Neural progenitor cell (in vitro differentiated cells): ENCODE data around the gene GATA2.

Experiments
- EZH2 ChIP-seq: fragments of 200-600 bp; sonication (generic); IDR thresholded peaks from 2 replicates; pipeline ENCODE4 v1.6.1; 2017; ENCODE audit warnings: antibody characterized with exemption, mild to moderate bottlenecking, moderate library complexity
- TF ChIP-seq, protein P1 (sequence below): fragments of 200-600 bp; sonication (generic); IDR thresholded peaks from 2 replicates; pipeline ENCODE4 v1.5.1; 2017; ENCODE audit warnings: antibody characterized with exemption, mild to moderate bottlenecking

DNA sequence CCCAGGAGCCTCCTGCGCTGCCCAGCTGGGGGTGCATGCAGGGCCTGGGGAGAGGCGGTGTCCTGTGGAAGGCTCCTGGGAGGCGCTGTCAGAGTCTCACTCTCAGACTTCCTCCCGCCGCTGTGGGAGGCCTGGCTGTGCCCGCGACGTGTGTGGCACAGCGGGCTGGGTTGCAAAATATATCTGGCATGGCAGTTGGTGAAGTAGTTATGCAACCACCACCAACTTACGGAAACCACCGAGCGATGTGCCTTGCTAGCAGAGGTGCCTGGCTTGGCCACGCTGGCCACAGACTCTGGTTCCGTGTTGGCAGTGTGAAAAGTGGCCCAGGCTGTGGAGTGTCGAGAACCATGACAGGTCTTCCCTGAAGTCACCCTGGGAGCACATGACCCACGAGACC, 30.6 kb upstream of the GATA2 start:
- TF ChIP-seq, protein P1, sequence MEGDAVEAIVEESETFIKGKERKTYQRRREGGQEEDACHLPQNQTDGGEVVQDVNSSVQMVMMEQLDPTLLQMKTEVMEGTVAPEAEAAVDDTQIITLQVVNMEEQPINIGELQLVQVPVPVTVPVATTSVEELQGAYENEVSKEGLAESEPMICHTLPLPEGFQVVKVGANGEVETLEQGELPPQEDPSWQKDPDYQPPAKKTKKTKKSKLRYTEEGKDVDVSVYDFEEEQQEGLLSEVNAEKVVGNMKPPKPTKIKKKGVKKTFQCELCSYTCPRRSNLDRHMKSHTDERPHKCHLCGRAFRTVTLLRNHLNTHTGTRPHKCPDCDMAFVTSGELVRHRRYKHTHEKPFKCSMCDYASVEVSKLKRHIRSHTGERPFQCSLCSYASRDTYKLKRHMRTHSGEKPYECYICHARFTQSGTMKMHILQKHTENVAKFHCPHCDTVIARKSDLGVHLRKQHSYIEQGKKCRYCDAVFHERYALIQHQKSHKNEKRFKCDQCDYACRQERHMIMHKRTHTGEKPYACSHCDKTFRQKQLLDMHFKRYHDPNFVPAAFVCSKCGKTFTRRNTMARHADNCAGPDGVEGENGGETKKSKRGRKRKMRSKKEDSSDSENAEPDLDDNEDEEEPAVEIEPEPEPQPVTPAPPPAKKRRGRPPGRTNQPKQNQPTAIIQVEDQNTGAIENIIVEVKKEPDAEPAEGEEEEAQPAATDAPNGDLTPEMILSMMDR = no peak
- TF ChIP-seq EZH2 = no peak
